Measurements from ENCODE around the gene ARHGAP9.

ARHGAP9 gene

DNA sequence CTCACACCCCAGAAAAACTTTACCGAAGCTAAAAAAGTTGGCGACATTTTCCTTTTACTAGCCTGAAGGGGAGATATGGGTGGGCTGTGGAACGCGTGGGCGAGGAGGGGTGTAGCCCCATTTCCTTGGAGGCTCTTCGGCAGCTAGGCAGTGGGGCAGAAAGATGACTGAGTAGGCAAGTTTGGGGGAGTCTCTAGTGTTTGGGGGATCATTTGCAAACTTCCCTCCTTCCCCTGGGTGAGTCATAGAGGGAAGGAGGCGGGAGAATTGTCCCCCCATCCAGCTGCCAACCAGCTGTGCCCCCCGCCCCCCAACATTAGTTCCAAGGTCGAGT is 17.8 kb downstream of the ARHGAP9 start:
- TF ChIP-seq, protein P1, sequence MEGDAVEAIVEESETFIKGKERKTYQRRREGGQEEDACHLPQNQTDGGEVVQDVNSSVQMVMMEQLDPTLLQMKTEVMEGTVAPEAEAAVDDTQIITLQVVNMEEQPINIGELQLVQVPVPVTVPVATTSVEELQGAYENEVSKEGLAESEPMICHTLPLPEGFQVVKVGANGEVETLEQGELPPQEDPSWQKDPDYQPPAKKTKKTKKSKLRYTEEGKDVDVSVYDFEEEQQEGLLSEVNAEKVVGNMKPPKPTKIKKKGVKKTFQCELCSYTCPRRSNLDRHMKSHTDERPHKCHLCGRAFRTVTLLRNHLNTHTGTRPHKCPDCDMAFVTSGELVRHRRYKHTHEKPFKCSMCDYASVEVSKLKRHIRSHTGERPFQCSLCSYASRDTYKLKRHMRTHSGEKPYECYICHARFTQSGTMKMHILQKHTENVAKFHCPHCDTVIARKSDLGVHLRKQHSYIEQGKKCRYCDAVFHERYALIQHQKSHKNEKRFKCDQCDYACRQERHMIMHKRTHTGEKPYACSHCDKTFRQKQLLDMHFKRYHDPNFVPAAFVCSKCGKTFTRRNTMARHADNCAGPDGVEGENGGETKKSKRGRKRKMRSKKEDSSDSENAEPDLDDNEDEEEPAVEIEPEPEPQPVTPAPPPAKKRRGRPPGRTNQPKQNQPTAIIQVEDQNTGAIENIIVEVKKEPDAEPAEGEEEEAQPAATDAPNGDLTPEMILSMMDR (conservative IDR thresholded peaks at IDR 0.05; ENCODE audit: low read length), result no peak
- no peak for TF ChIP-seq EZH2phosphoT487 (IDR thresholded peaks at IDR 0.05; ENCODE audit: borderline replicate concordance)
- Histone ChIP-seq H3F3A (ENCODE audit: low read depth) (peaks cover 2% of the 10 kb centered on the region; the same call in 1 of the 2 replicates), H4K20me1 (ENCODE audit: insufficient read depth, low read length, poor library complexity, severe bottlenecking) (no peaks in the 10 kb centered on the region), H3K4me1 (ENCODE audit: insufficient read depth, low read length, poor library complexity, severe bottlenecking) (peaks cover 28% of the 10 kb centered on the region), H3K4me2 (ENCODE audit: low read depth, low read length, poor library complexity, severe bottlenecking) (peak overlapping the region; percentile 82), H3K4me3 (ENCODE audit: low read length, poor library complexity, severe bottlenecking) (peak overlapping the region; percentile 78), H3K36me3 (ENCODE audit: insufficient read depth, low read length) (no peaks in the 10 kb centered on the region), H3K9ac (ENCODE audit: low read depth, low read length, poor library complexity, severe bottlenecking) (peak overlapping the region; percentile 90), H3K9me3 (ENCODE audit: insufficient read depth, low read depth, low read length) (no peaks in the 10 kb centered on the region), H3K79me2 (ENCODE audit: insufficient read depth, low read length) (no peaks in the 10 kb centered on the region), H3K27me3 (ENCODE audit: insufficient read depth, low read length, poor library complexity, severe bottlenecking) (no peaks in the 10 kb centered on the region), H3K9me2 (replicated peaks; ENCODE audit: low read depth, low read length) (no peaks in the 10 kb centered on the region), H2AFZ (ENCODE audit: low read length) (peak overlapping the region; percentile 76)

GRCh38 chr12:57461276-57461916 is 18.3 kb downstream of the ARHGAP9 start:
- peaks cover 28% of the 10 kb centered on the region for H3K4me1 ChIP-seq (ENCODE audit: insufficient read depth, low read length, poor library complexity, severe bottlenecking)

GRCh38 chr12:57460841-57461275 is 18.8 kb downstream of the ARHGAP9 start:
- H2AFZ ChIP-seq (ENCODE audit: low read length), result peak overlapping the region; percentile 12; the same call in 1 of the 2 replicates
- no peaks in the 10 kb centered on the region for H3K9me2 ChIP-seq (replicated peaks; ENCODE audit: low read depth, low read length)
- peaks cover 2% of the 10 kb centered on the region; the same call in 1 of the 2 replicates for H3F3A ChIP-seq (ENCODE audit: low read depth)

More at GRCh38 chr12:57461276-57461916, 18.3 kb downstream of the ARHGAP9 start:
- H3K79me2 ChIP-seq (ENCODE audit: insufficient read depth, low read length), result no peaks in the 10 kb centered on the region
- H3K9me3 ChIP-seq (ENCODE audit: insufficient read depth, low read depth, low read length), result no peaks in the 10 kb centered on the region
- H3F3A ChIP-seq (ENCODE audit: low read depth), result peaks cover 2% of the 10 kb centered on the region; the same call in 1 of the 2 replicates
- no peaks in the 10 kb centered on the region for H3K27me3 ChIP-seq (ENCODE audit: insufficient read depth, low read length, poor library complexity, severe bottlenecking)
- no peaks in the 10 kb centered on the region for H3K9me2 ChIP-seq (replicated peaks; ENCODE audit: low read depth, low read length)
- no peaks in the 10 kb centered on the region for H3K36me3 ChIP-seq (ENCODE audit: insufficient read depth, low read length)
- H3K9ac ChIP-seq (ENCODE audit: low read depth, low read length, poor library complexity, severe bottlenecking), result peak overlapping the region; percentile 90
- no peaks in the 10 kb centered on the region for H4K20me1 ChIP-seq (ENCODE audit: insufficient read depth, low read length, poor library complexity, severe bottlenecking)
- TF ChIP-seq EZH2phosphoT487 (IDR thresholded peaks at IDR 0.05; ENCODE audit: borderline replicate concordance), result no peak
- TF ChIP-seq, protein P1 (conservative IDR thresholded peaks at IDR 0.05; ENCODE audit: low read length), result no peak
- H3K4me3 ChIP-seq (ENCODE audit: low read length, poor library complexity, severe bottlenecking), result peak overlapping the region; percentile 78
- H2AFZ ChIP-seq (ENCODE audit: low read length), result peak overlapping the region; percentile 76
- peak overlapping the region; percentile 82 for H3K4me2 ChIP-seq (ENCODE audit: low read depth, low read length, poor library complexity, severe bottlenecking)

More at GRCh38 chr12:57460841-57461275, 18.8 kb downstream of the ARHGAP9 start:
- Histone ChIP-seq H4K20me1 (ENCODE audit: insufficient read depth, low read length, poor library complexity, severe bottlenecking) (no peaks in the 10 kb centered on the region), H3K4me3 (ENCODE audit: low read length, poor library complexity, severe bottlenecking) (peak overlapping the region; percentile 78), H3K4me2 (ENCODE audit: low read depth, low read length, poor library complexity, severe bottlenecking) (peak overlapping the region; percentile 82), H3K4me1 (ENCODE audit: insufficient read depth, low read length, poor library complexity, severe bottlenecking) (peaks cover 28% of the 10 kb centered on the region), H3K79me2 (ENCODE audit: insufficient read depth, low read length) (no peaks in the 10 kb centered on the region), H3K9me3 (ENCODE audit: insufficient read depth, low read depth, low read length) (no peaks in the 10 kb centered on the region), H3K9ac (ENCODE audit: low read depth, low read length, poor library complexity, severe bottlenecking) (peak overlapping the region; percentile 90), H3K36me3 (ENCODE audit: insufficient read depth, low read length) (no peaks in the 10 kb centered on the region), H3K27me3 (ENCODE audit: insufficient read depth, low read length, poor library complexity, severe bottlenecking) (no peaks in the 10 kb centered on the region)
- no peak for TF ChIP-seq EZH2phosphoT487 (IDR thresholded peaks at IDR 0.05; ENCODE audit: borderline replicate concordance)
- TF ChIP-seq, protein P1 (conservative IDR thresholded peaks at IDR 0.05; ENCODE audit: low read length), result peak; percentile 17; the same call in 1 of the 2 replicates

All from Loucy (cell line).